Measurements from ENCODE around the gene MCM5.
"Not testable (repeated sequence)": the region's sequence is repeated elsewhere in the genome, so short reads cannot be mapped to it uniquely, and the experiment has no call there.

MCM5 gene

DNA sequence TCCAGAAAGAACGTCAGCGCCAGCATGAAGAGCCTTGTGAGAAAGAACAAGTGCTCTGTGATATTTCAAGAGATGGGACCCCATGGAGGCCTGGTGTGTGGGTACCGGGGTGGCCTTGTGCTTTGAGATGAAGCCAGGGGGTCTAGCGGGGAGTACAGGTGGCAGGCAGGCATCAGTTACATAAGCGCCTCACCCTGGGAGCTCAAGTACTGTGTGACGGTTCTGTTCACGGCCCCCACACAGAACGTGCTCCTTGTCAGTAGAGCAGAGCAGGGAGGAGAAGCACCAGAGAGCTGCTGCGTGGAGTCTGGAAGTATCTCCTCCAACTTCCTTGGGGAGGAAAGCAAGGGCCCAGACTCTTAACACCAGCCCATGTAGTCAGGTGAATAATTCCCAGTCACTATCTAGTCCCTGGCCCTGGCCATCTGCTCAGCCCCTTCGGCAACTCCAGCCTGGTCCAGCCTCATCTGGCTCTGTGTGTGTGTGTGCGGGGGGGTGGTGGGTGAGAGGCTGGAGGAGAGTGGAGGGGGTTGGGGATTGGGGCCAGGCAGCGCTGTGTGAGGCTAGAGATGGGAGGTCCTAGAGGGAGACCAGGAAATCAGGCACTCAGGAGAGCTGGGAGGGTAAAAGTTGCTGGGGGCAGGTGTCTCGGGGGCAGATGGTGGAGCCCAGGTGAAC, 32.4 kb downstream of the MCM5 start:
- DNase-seq (ENCODE audit: low spot score): no peak

DNA sequence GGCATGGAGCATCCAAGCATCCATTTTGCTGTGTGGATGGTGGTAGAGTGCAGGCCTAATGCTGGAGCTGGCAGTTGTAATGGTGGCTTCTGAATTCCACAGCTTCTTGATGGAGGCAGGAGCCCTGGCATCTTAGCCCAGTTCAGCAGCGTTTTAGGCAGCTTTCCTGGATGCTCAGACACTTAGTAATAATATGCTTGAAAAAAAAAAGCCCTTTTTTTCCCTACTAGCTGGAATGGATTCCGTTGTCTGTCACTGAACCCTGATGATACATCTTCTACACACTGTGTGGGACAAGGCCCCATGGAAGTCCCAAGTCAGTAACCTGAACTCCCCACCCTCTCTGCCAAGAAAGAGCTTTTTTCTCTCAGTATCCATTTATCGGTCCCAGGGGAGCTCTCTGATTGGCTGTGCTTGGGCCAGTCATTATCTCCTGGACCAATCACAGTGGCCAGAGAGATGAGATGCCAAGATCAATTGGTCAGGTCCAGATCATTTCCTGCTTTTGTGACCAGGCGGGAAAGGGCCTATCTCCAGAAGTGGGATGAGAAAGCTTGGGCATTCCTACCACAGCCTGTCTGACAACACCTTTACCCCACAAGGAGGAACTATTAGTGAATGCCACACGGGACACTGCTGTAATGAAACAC, 34.2 kb downstream of the MCM5 start:
- DNase-seq (ENCODE audit: low spot score): no peak

GRCh38 chr22:35435201-35435740, 35.3 kb downstream of the MCM5 start:
- no peak for DNase-seq (ENCODE audit: low spot score)

DNA sequence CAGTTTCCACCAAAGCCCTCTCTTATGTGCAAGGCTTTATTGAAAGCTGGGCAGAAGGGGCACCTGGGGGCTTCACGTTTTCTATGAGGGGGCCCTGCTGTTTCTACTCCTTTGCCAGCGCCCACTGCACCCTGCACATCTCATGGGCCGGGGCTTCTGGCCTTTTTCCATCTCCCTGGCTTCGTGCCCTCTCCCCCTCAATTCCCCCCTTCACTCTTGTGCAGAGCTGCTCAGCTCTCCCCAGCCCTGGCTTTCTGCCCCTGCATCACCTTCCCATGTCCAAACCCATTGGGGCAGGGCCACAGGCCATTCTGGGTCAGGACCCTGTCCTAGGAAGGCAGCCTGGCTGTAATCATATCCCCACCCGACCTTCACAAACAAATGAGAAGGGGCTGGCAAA, 36.5 kb downstream of the MCM5 start:
- DNase-seq (ENCODE audit: low spot score): no peak

GRCh38 chr22:35437049-35437448, 37.1 kb downstream of the MCM5 start:
- no peak for DNase-seq (ENCODE audit: low spot score)

- not testable (repeated sequence) for DNase-seq (ENCODE audit: low spot score)
Measured at GRCh38 chr22:35438673-35439364, 38.9 kb downstream of the MCM5 start.

- no peak for DNase-seq (ENCODE audit: low spot score)
Measured at GRCh38 chr22:35439365-35439717, 39.4 kb downstream of the MCM5 start.

DNA sequence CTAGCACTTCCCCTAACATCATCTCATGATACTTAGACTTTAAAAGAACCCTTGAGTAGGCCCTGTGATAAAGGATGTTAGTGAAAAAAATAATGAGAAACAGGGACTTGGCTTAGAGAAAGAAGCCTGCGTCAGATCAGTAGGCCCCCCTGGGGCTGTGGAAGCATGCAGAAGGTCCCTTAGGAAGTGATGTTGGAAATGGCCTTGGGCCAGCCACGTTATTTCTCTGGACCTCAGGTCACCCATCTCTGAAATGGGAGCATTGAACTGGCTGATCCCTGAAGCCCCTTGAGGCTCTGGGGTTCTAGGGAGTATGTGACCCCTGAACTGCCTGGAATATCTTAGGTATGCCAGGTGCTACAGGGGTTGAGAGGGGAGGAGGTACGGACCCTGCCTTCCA, 40.2 kb downstream of the MCM5 start:
- no peak for DNase-seq (ENCODE audit: low spot score)

GRCh38 chr22:35441489-35442100, 41.7 kb downstream of the MCM5 start:
- DNase-seq (ENCODE audit: low spot score): no peak

DNA sequence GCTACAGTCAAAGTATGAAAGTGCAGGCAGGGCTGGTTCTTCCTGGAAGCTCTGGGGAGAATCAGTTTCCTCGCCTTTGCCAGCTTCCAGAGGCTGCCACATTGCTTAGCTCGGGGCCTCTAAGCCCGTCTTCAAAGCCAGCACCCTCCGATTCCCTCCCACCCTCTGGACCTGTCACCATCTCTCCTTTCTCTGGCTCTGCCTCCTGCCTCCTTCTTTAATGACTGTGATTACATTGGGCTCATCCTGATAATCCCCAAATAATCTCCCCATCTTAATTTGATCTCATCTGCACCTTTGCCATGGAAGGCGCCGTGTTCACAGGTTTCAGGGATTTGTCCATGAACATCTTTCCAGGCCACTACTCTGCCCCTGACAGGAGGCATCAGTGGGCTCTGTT, 42.5 kb downstream of the MCM5 start:
- DNase-seq (ENCODE audit: low spot score): no peak

DNA sequence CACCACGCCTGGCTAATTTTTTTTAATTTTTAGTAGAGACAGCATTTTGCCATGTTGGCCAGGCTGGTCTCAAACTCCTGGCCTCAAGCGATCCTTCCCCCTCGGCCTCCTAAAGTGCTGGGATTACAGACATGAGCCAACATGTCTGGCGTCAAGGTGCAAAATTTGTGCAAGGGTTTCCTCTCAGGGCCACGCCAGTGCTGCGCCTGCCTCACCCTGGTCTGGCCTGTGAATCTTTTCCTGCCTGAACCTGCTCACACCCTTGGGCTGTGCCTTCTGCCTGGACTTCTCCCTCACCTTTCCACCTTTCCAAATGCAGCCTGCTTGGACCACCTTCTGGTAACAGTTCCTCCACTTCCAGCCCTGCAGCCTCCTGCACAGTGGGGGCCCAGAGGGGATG, 43.4 kb downstream of the MCM5 start:
- DNase-seq (ENCODE audit: low spot score): no peak

DNA sequence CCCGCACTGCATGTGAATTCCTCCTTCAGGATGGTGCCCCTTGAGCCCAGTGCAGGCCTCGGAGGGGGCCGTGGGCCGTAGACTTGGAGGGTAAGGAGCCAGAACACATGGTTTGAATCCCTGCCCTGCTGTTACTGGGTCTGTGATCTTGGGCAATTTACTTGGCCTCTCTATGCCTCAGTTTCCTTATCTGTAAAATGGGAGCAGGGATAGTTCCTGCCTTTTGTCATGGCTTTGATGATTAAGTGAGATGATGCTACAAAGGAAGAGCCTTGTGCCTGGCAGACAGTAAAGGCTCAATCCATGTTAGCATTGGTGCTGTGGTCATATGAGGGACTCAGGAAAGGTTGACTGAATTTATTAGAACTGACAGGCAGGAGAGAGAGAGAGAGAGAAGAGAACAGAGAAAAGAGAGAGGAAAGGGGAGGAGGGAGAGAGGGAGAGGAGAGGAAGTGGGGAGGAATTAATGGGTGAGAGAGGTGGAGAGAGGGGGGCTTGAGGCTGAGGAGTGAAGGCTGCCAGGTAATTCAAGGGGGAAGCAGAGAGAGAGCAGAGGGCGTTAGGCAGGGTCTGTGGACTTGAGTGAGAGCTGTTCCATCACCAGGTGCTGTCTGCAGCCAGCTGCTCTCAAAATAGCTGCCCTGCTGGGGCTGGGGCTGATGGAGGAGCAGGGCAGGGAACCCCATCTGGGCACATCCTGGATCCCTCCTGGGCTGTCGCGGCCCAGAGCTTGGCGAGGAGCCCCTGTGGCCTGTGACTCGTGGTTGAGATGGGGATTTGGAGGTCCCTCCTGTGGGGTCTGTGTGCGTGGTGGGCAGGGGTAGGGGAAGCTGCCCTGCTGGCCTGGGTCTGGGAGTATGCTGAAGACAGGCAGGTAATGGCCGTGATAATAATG, 44.1 kb downstream of the MCM5 start:
- no peak for DNase-seq (ENCODE audit: low spot score)

- DNase-seq (ENCODE audit: low spot score): no peak
Measured at GRCh38 chr22:35444685-35445399, 44.9 kb downstream of the MCM5 start.

GRCh38 chr22:35445933-35446332, 46.0 kb downstream of the MCM5 start:
- no peak for DNase-seq (ENCODE audit: low spot score)

GRCh38 chr22:35446365-35446764, 46.4 kb downstream of the MCM5 start:
- DNase-seq (ENCODE audit: low spot score): no peak

DNA sequence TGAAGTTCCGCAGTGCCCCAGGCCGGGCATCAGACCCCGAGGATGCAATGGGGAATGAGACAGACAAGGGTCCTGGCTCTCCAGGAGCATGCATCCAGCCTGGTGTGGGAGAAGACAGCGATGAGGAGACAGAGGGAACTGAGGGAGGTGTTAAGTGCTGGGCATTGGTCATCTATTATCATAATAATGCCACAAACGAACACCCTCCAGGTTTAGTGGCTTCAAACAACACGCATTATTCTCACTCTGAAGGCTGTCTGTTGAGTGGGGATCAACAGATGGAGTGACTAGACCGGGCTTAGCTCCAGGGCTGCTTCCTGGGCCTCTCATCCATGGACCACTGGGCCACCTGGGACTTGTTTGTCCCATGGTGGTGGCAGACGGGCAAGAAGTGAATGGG, 48.6 kb downstream of the MCM5 start:
- DNase-seq (ENCODE audit: low spot score): no peak

GRCh38 chr22:35449829-35450689, 50.1 kb downstream of the MCM5 start:
- DNase-seq (ENCODE audit: low spot score): no peak

- no peak for DNase-seq (ENCODE audit: low spot score)
Measured at GRCh38 chr22:35450824-35451569, 51.1 kb downstream of the MCM5 start.

DNA sequence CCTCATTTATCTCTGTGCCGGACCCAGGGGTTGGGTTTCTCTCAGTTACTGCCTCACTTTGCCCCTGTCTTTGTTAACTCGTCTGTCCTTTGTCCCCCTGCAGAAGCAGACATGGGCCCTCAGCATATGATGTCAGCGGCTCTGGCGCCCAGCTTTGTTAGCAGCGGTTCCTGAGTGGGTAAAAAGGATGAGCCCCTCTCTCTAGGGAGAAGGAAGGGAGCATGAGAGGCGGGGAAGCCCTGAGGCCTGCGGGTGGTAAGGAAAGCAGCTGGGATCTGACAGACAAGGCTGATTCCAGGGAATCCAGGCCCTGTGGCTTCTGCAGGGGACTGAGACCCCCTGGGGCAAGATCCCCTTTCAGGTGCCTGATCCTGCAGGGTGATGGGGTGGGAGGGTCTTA, 51.7 kb downstream of the MCM5 start:
- DNase-seq (ENCODE audit: low spot score): no peak
